ENCODE data around the gene MID2.

MID2 gene

GRCh38 chrX:107878106-107878505, 52.4 kb downstream of the MID2 start:
- Histone ChIP-seq H3K4me3 (replicated peaks; ENCODE audit: insufficient read depth, low read length) (no peak overlapping the region), H3K27ac (replicated peaks) (no peak overlapping the region), H3K27me3 (ENCODE audit: insufficient read depth, poor library complexity, severe bottlenecking) (no peaks in the 10 kb centered on the region)
- TF ChIP-seq SPI1 (IDR thresholded peaks at IDR 0.05; ENCODE audit: borderline replicate concordance, low read depth) (no peak), GABPA (IDR thresholded peaks at IDR 0.05; ENCODE audit: low read depth) (no peak), POLR2AphosphoS5 (IDR thresholded peaks at IDR 0.05; ENCODE audit: low read depth) (no peak)
- TF ChIP-seq, protein P1, sequence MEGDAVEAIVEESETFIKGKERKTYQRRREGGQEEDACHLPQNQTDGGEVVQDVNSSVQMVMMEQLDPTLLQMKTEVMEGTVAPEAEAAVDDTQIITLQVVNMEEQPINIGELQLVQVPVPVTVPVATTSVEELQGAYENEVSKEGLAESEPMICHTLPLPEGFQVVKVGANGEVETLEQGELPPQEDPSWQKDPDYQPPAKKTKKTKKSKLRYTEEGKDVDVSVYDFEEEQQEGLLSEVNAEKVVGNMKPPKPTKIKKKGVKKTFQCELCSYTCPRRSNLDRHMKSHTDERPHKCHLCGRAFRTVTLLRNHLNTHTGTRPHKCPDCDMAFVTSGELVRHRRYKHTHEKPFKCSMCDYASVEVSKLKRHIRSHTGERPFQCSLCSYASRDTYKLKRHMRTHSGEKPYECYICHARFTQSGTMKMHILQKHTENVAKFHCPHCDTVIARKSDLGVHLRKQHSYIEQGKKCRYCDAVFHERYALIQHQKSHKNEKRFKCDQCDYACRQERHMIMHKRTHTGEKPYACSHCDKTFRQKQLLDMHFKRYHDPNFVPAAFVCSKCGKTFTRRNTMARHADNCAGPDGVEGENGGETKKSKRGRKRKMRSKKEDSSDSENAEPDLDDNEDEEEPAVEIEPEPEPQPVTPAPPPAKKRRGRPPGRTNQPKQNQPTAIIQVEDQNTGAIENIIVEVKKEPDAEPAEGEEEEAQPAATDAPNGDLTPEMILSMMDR (IDR thresholded peaks at IDR 0.05; ENCODE audit: insufficient read depth, low read length), result no peak
- TF ChIP-seq, protein P2, sequence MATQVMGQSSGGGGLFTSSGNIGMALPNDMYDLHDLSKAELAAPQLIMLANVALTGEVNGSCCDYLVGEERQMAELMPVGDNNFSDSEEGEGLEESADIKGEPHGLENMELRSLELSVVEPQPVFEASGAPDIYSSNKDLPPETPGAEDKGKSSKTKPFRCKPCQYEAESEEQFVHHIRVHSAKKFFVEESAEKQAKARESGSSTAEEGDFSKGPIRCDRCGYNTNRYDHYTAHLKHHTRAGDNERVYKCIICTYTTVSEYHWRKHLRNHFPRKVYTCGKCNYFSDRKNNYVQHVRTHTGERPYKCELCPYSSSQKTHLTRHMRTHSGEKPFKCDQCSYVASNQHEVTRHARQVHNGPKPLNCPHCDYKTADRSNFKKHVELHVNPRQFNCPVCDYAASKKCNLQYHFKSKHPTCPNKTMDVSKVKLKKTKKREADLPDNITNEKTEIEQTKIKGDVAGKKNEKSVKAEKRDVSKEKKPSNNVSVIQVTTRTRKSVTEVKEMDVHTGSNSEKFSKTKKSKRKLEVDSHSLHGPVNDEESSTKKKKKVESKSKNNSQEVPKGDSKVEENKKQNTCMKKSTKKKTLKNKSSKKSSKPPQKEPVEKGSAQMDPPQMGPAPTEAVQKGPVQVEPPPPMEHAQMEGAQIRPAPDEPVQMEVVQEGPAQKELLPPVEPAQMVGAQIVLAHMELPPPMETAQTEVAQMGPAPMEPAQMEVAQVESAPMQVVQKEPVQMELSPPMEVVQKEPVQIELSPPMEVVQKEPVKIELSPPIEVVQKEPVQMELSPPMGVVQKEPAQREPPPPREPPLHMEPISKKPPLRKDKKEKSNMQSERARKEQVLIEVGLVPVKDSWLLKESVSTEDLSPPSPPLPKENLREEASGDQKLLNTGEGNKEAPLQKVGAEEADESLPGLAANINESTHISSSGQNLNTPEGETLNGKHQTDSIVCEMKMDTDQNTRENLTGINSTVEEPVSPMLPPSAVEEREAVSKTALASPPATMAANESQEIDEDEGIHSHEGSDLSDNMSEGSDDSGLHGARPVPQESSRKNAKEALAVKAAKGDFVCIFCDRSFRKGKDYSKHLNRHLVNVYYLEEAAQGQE (IDR thresholded peaks at IDR 0.05; ENCODE audit: insufficient replicate concordance, low read depth), result no peak
- DNase-seq (ENCODE audit: low read depth in 1 of 2, low spot score in 1 of 2), result no peak

- H3K27ac ChIP-seq (replicated peaks), result no peak overlapping the region
- no peaks in the 10 kb centered on the region for H3K27me3 ChIP-seq (ENCODE audit: insufficient read depth, poor library complexity, severe bottlenecking)
- TF ChIP-seq GABPA (IDR thresholded peaks at IDR 0.05; ENCODE audit: low read depth) (no peak), POLR2AphosphoS5 (IDR thresholded peaks at IDR 0.05; ENCODE audit: low read depth) (no peak), SPI1 (IDR thresholded peaks at IDR 0.05; ENCODE audit: borderline replicate concordance, low read depth) (no peak)
- TF ChIP-seq, protein P1 (IDR thresholded peaks at IDR 0.05; ENCODE audit: insufficient read depth, low read length), result no peak
- TF ChIP-seq, protein P2 (IDR thresholded peaks at IDR 0.05; ENCODE audit: insufficient replicate concordance, low read depth), result no peak
- DNase-seq (ENCODE audit: low read depth in 1 of 2, low spot score in 1 of 2), result no peak
- no peak overlapping the region for H3K4me3 ChIP-seq (replicated peaks; ENCODE audit: insufficient read depth, low read length)
These were observed 54.5 kb downstream of the MID2 start for GRCh38 chrX:107880054-107880610.

DNA sequence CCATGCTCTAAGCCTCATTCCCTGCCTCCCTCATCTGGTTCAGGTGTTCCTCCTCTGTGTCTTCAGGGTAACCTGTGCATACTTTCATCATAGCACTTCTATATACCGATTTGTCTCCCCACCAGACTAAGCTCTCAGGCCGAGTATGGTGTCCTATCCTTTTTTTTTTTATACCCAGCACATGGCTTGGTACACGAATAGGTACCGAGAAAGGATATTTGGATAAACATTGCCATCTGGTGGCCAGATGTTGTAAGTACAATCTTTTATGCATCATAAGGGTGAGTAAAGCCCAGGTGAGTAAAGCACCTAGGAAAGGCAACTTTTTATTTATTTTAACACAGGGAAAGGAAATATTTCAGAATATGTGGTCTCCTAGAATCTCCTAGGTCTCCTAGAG, 68.4 kb downstream of the MID2 start:
- peak in 1 of 2 experiments; percentile 41 for DNase-seq (ENCODE audit: low read depth in 1 of 2, low spot score in 1 of 2)
- no peak overlapping the region for H3K4me3 ChIP-seq (replicated peaks; ENCODE audit: insufficient read depth, low read length)
- TF ChIP-seq, protein P1 (IDR thresholded peaks at IDR 0.05; ENCODE audit: insufficient read depth, low read length), result no peak
- TF ChIP-seq GABPA (IDR thresholded peaks at IDR 0.05; ENCODE audit: low read depth) (no peak), POLR2AphosphoS5 (IDR thresholded peaks at IDR 0.05; ENCODE audit: low read depth) (no peak), SPI1 (IDR thresholded peaks at IDR 0.05; ENCODE audit: borderline replicate concordance, low read depth) (no peak)
- TF ChIP-seq, protein P2 (IDR thresholded peaks at IDR 0.05; ENCODE audit: insufficient replicate concordance, low read depth), result no peak
- H3K27ac ChIP-seq (replicated peaks), result no peak overlapping the region
- H3K27me3 ChIP-seq (ENCODE audit: insufficient read depth, poor library complexity, severe bottlenecking), result no peaks in the 10 kb centered on the region

All from HL-60 (cell line).